Esophagus (tissue), 2 donors: ENCODE results near the gene ING1. TPM values are rescaled to one million over a fixed set of nuclear protein-coding genes. Genes with fewer than 3 reads are reported as not detected.

Experiments
- H3K27ac ChIP-seq, 2 donors: one replicate each; pipeline ENCODE4 v1.5.1; 2013; ENCODE audit warnings: low read depth in 2 of 2, mild to moderate bottlenecking in 2 of 2, inconsistent platforms in 1 of 2, low read length in 1 of 2, moderate library complexity in 1 of 2
- H3K27me3 ChIP-seq, 2 donors: one replicate each; pipeline ENCODE4 v1.6.1; 2013; ENCODE audit warnings: low read length in 2 of 2, control low read depth in 1 of 2, mild to moderate bottlenecking in 1 of 2; ENCODE audit not compliant: insufficient read depth in 2 of 2, control insufficient read depth in 1 of 2
- H3K36me3 ChIP-seq, 2 donors: one replicate each; pipeline ENCODE4 v1.6.1; 2013; ENCODE audit warnings: low read length in 1 of 2; ENCODE audit not compliant: control insufficient read depth in 2 of 2, insufficient read depth in 2 of 2
- H3K4me1 ChIP-seq, 2 donors: one replicate each; pipeline ENCODE4 v1.6.1; 2013; ENCODE audit warnings: low read length in 1 of 2; ENCODE audit not compliant: control insufficient read depth in 2 of 2, insufficient read depth in 2 of 2
- H3K4me3 ChIP-seq, 2 donors: one replicate each; pipeline ENCODE4 v1.5.1; 2013; ENCODE audit warnings: low read length in 2 of 2, mild to moderate bottlenecking in 2 of 2, low read depth in 1 of 2, moderate library complexity in 1 of 2
- H3K9me3 ChIP-seq, 2 donors: one replicate each; pipeline ENCODE4 v1.6.1; 2013; ENCODE audit warnings: mild to moderate bottlenecking in 2 of 2, low read depth in 1 of 2, low read length in 1 of 2, moderate library complexity in 1 of 2; ENCODE audit not compliant: control insufficient read depth in 2 of 2, insufficient read depth in 1 of 2
- WGBS, 2 donors: extraction: QIAGEN DNeasy Blood & Tissue Kit; methylation state at CpG; one replicate each; pipeline ENCODE4 v1.1.7; 2013; 5-methylcytosine and 5-hydroxymethylcytosine counted together
- polyA plus RNA-seq, 2 donors: library from polyadenylated mRNA; stranded (reverse); fragments of 200-250 nt; gene quantifications; one replicate each; pipeline ENCODE4 v1.2.3, GENCODE V29; 2013
- donor health status: healthy with polysubstance abuse.
- donor health status: Bipolar disorder and iron deficiency.

Gene ING1
- polyA plus RNA-seq, 2 donors: 5.1 to 8.3 TPM

GRCh38 chr13:110680852-110681251 lies 32.6 kb upstream of the ING1 start:
- H3K27me3 ChIP-seq: no peaks in the 10 kb centered on the region
- H3K36me3 ChIP-seq: peaks cover 16 to 38% of the 10 kb centered on the region in 2 donors
- no peak overlapping the region for H3K4me3 ChIP-seq
- peaks cover 0 to 2% of the 10 kb centered on the region in 2 donors for H3K4me1 ChIP-seq
- H3K9me3 ChIP-seq: peaks cover 0 to 4% of the 10 kb centered on the region in 2 donors
- 84 to 93% methylated on average over 7 of the region's 7 CpGs for WGBS, 2 donors
- no peak overlapping the region for H3K27ac ChIP-seq

GRCh38 chr13:110681868-110682550 lies 31.5 kb upstream of the ING1 start:
- no peaks in the 10 kb centered on the region for H3K9me3 ChIP-seq
- WGBS, 2 donors: 86 to 90% methylated on average over 15 of the region's 15 CpGs
- peaks cover 6 to 33% of the 10 kb centered on the region in 2 donors for H3K36me3 ChIP-seq

DNA sequence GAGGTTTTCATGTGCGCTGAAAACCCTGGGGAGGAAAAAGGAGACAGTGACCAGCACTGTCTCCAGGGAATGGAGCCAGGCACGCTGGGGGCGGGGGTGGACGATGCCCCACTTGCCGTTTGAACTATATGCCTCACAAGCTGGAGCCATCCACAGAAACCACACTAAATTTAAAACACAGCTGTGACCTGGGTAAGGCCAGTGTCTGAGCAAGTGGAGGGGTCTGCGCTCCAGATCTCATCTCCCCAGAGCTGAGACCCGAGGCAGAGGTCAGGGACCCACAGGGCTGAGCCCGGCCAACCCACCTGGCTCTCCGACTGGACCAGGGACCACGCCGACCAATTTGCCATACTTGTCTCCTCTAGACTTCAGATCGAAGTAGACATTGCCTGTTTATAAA lies 30.8 kb upstream of the ING1 start:
- no peak overlapping the region for H3K27ac ChIP-seq

More at GRCh38 chr13:110681868-110682550, 31.5 kb upstream of the ING1 start:
- no peak overlapping the region for H3K4me3 ChIP-seq
- H3K27ac ChIP-seq: no peak overlapping the region
- no peaks in the 10 kb centered on the region for H3K27me3 ChIP-seq
- H3K4me1 ChIP-seq: peaks cover 0 to 2% of the 10 kb centered on the region in 2 donors

GRCh38 chr13:110683203-110683883 lies 30.2 kb upstream of the ING1 start:
- WGBS, 2 donors: 82 to 90% methylated on average over 5 of the region's 5 CpGs
- Histone ChIP-seq H3K27ac (no peak overlapping the region), H3K4me1 (peaks cover 0 to 2% of the 10 kb centered on the region in 2 donors), H3K4me3 (no peak overlapping the region), H3K9me3 (no peaks in the 10 kb centered on the region), H3K36me3 (peaks cover 6 to 33% of the 10 kb centered on the region in 2 donors), H3K27me3 (no peaks in the 10 kb centered on the region)

More for the DNA sequence above, 30.8 kb upstream of the ING1 start:
- WGBS, 2 donors: 90 to 92% methylated on average over 12 of the region's 12 CpGs
- H3K9me3 ChIP-seq: no peaks in the 10 kb centered on the region
- peaks cover 0 to 2% of the 10 kb centered on the region in 2 donors for H3K4me1 ChIP-seq
- peaks cover 6 to 36% of the 10 kb centered on the region in 2 donors for H3K36me3 ChIP-seq
- H3K27me3 ChIP-seq: no peaks in the 10 kb centered on the region
- no peak overlapping the region for H3K4me3 ChIP-seq

- 94 to 96% methylated on average over 5 of the region's 5 CpGs for WGBS, 2 donors
- Histone ChIP-seq H3K27ac (no peak overlapping the region), H3K4me1 (peaks cover 0 to 2% of the 10 kb centered on the region in 2 donors), H3K36me3 (peaks cover 6 to 28% of the 10 kb centered on the region in 2 donors), H3K9me3 (no peaks in the 10 kb centered on the region), H3K4me3 (no peak overlapping the region), H3K27me3 (no peaks in the 10 kb centered on the region)
Measured at GRCh38 chr13:110683921-110684320, 29.6 kb upstream of the ING1 start.

DNA sequence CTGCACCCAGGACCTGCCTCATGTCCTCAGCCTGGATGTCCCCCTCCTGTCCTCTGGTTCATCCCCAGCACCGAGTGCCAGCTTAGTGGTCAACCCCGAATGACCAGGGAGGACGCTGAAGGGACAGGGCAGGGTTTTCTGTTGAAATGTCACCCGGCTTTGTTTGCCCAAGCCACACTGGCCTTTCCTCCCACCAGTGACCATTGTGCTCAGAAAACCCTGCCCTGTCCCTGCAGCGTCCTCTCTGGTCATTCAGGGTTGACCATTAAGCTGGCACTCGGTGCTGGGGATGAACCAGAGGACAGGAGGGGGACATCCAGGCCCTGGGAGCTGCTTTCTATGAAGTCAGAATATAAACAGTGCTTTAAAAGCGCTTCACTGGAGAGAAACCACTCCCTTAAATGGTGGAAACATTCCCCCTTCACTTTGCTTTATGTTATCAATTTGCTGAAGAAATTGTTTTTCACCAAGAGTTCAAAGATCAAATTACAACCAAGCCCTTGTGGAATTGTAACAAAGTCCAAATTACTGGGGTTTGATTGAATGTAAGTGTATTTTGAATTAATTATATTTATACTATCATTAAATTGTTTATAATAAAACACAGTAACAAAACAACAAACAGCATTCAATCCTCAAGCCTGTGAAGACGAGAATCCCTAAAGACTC lies 29.0 kb upstream of the ING1 start:
- Histone ChIP-seq H3K27ac (no peak overlapping the region), H3K36me3 (peaks cover 6 to 26% of the 10 kb centered on the region in 2 donors)
- WGBS, 2 donors: 80 to 83% methylated on average over 8 of the region's 8 CpGs

DNA sequence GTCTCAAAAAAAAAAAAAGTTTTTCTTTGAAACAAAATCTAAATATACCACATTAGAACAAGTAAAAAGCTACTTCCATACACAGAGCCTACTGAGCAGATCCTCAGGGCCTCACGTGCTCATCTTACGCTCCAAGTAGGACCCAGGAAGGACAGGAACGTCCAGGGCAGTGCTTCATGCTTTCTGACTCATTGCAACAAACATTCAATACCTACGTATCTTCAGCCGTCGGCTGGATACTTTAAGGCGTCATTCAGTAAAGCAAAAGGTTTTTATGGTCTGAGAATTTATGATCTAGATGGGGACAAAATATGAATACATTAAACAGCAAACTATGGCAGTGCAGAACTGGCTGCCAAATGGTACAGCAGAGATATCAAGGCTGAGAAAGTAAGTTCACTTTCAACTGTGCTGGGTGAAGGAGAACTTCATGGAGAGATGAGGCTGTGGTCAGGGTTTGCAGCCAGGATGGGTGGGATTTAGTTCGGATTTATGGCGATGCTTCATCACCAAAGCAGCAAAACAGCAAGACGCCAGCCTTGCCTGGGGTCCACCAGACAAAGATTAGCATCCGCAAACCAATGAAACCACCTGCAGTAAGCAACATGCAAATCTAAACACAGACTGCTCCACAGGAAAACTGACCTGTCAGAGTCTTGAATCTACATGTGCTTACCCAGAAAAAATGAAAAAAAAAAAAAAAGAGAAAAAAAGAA lies 28.0 kb upstream of the ING1 start:
- peaks cover 6 to 28% of the 10 kb centered on the region in 2 donors for H3K36me3 ChIP-seq
- 82 to 89% methylated on average over 11 of the region's 11 CpGs for WGBS, 2 donors
- H3K27ac ChIP-seq: no peak overlapping the region
- H3K9me3 ChIP-seq: no peaks in the 10 kb centered on the region
- no peaks in the 10 kb centered on the region for H3K27me3 ChIP-seq
- peaks cover 0 to 2% of the 10 kb centered on the region in 2 donors for H3K4me1 ChIP-seq
- no peak overlapping the region for H3K4me3 ChIP-seq

More for the DNA sequence above, 29.0 kb upstream of the ING1 start:
- no peaks in the 10 kb centered on the region for H3K27me3 ChIP-seq
- no peaks in the 10 kb centered on the region for H3K9me3 ChIP-seq
- peaks cover 0 to 2% of the 10 kb centered on the region in 2 donors for H3K4me1 ChIP-seq
- no peak overlapping the region for H3K4me3 ChIP-seq

GRCh38 chr13:110687736-110688135 lies 25.8 kb upstream of the ING1 start:
- no peak overlapping the region for H3K4me3 ChIP-seq
- WGBS, 2 donors: 92 to 93% methylated on average over 16 of the region's 16 CpGs
- no peaks in the 10 kb centered on the region for H3K27me3 ChIP-seq
- peaks cover 0 to 2% of the 10 kb centered on the region in 2 donors for H3K4me1 ChIP-seq
- peaks cover 2 to 24% of the 10 kb centered on the region in 2 donors for H3K36me3 ChIP-seq
- H3K27ac ChIP-seq: no peak overlapping the region
- no peaks in the 10 kb centered on the region for H3K9me3 ChIP-seq

DNA sequence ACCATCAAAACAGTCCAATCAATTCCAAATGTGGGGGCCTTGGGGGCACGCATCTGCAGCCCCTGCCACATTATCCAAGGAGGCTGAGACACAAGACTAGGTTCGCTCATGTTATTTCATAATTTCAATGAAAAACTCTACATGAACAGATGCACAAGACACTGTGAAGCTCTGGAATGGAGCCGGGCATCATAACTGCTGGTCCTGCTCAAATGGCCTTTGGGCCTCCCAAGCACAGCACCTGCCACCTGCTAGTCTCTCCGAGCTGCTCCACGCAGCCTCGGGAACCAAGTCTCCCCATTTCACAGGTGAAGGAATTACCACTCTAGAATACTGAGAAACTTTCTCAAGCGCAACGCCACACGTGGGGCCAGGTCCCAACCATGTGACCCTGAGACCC lies 24.5 kb upstream of the ING1 start:
- 88% methylated on average over 9 of the region's 9 CpGs for WGBS, 2 donors
- H3K4me1 ChIP-seq: peaks cover 0 to under 1% of the 10 kb centered on the region in 2 donors
- H3K36me3 ChIP-seq: peaks cover 2 to 21% of the 10 kb centered on the region in 2 donors
- H3K27ac ChIP-seq: no peak overlapping the region
- no peaks in the 10 kb centered on the region for H3K27me3 ChIP-seq
- no peaks in the 10 kb centered on the region for H3K9me3 ChIP-seq
- H3K4me3 ChIP-seq: no peak overlapping the region
